ENCODE measurements around the gene GPRC5D.

GRCh38 chr12:13000925-13001774 lies 49.2 kb upstream of the GPRC5D start:
- TF ChIP-seq SUZ12 (IDR thresholded peaks at IDR 0.05; ENCODE audit: extremely low read depth, insufficient read depth, insufficient read length) (no peak), YY1 (IDR thresholded peaks at IDR 0.05; ENCODE audit: insufficient read depth, insufficient read length) (no peak), ZNF274 (IDR thresholded peaks at IDR 0.05; ENCODE audit: low read depth, low read length) (no peak)

Measured in NT2/D1 (cell line).